ENCODE results near the gene TAS2R39. TPM values are rescaled to one million over a fixed set of nuclear protein-coding genes. Genes with fewer than 3 reads are reported as not detected.

The TAS2R39 gene
- total and polyA plus RNA-seq, 10 donors: not detected

GRCh38 chr7:143230602-143231457 lies 47.6 kb downstream of the TAS2R39 start:
- H3K9me3 ChIP-seq: peaks cover 0 to 7% (median 2%) of the 10 kb centered on the region in 8 donors
- H3K36me3 ChIP-seq: no peaks in the 10 kb centered on the region
- peaks cover 0 to 6% (median 0%) of the 10 kb centered on the region in 7 donors for H3K27me3 ChIP-seq (replicated peaks in 1 of 7)
- DNase-seq: no peak
- H3K27ac ChIP-seq: no peak overlapping the region
- H3K4me3 ChIP-seq: no peak overlapping the region
- intact Hi-C loops (cut with DNase I; ENCODE audit: low total_unique reads): no loop called here
- TF ChIP-seq CTCF (IDR thresholded peaks at IDR 0.05 in 8 of 11, conservative IDR thresholded peaks at IDR 0.05 in 3 of 11): no peak
- no peak for TF ChIP-seq POLR2AphosphoS5 (IDR thresholded peaks at IDR 0.05)
- TF ChIP-seq POLR2A (IDR thresholded peaks at IDR 0.05): no peak
- 94 to 99% (median 95%) methylated on average over 2 of the region's 2 CpGs for WGBS, 5 donors
- H3K4me1 ChIP-seq: peaks cover 0 to 5% (median 0%) of the 10 kb centered on the region in 6 donors

Small RNAs within 50 kb of the gene (small RNA-seq; reads per million reads assigned to genes)
- gene AC073342.3: 0 reads per million in 4 donors

Other genes with a start within 250 kb of the TAS2R39 start
- gene TRPV5, start 249.7 kb upstream of the TAS2R39 start, total RNA-seq: under 1 TPM in 1 of 7 donors, not detected in 6; 0.20 TPM
- under 1 TPM in 2 of 3 donors, not detected in 1; 0.02 to 0.03 TPM for gene TRPV5, start 249.7 kb upstream of the TAS2R39 start, polyA plus RNA-seq
- gene LLCFC1, start 243.9 kb upstream of the TAS2R39 start, total RNA-seq: not detected
- under 1 TPM in 1 of 3 donors, not detected in 2; 0.18 TPM for gene LLCFC1, start 243.9 kb upstream of the TAS2R39 start, polyA plus RNA-seq
- gene KEL, start 221.1 kb upstream of the TAS2R39 start, total RNA-seq: 10 to 100 TPM in 3 of 7 donors, 1 to 10 TPM in 4; 4.1 to 27.4 (median 10.0) TPM
- gene KEL, start 221.1 kb upstream of the TAS2R39 start, polyA plus RNA-seq: 1 to 10 TPM; 3.3 to 5.0 (median 4.7) TPM
- gene OR9A2, start 156.3 kb upstream of the TAS2R39 start, total RNA-seq: under 1 TPM in 1 of 7 donors, not detected in 6; 0.64 TPM
- not detected for gene OR9A2, start 156.3 kb upstream of the TAS2R39 start, polyA plus RNA-seq
- gene OR6V1, start 131.1 kb upstream of the TAS2R39 start, total RNA-seq: not detected
- not detected for gene OR6V1, start 131.1 kb upstream of the TAS2R39 start, polyA plus RNA-seq
- not detected for gene PIP, start 51.3 kb upstream of the TAS2R39 start, total RNA-seq
- gene PIP, start 51.3 kb upstream of the TAS2R39 start, polyA plus RNA-seq: not detected
- gene TAS2R40, start 38.6 kb downstream of the TAS2R39 start, total RNA-seq: not detected
- gene TAS2R40, start 38.6 kb downstream of the TAS2R39 start, polyA plus RNA-seq: not detected
- 100 to 1,000 TPM; 194 to 247 (median 231) TPM for gene GSTK1, start 80.0 kb downstream of the TAS2R39 start, total RNA-seq
- 100 to 1,000 TPM; 162 to 182 (median 178) TPM for gene GSTK1, start 80.0 kb downstream of the TAS2R39 start, polyA plus RNA-seq
- gene TMEM139, start 101.5 kb downstream of the TAS2R39 start, total RNA-seq: 1 to 10 TPM in 4 of 7 donors, under 1 TPM in 3; 0.60 to 2.0 (median 1.2) TPM
- 1 to 10 TPM in 1 of 3 donors, under 1 TPM in 2; 0.52 to 2.3 (median 0.70) TPM for gene TMEM139, start 101.5 kb downstream of the TAS2R39 start, polyA plus RNA-seq
- gene CASP2, start 104.9 kb downstream of the TAS2R39 start, total RNA-seq: 10 to 100 TPM; 32.7 to 51.0 (median 43.8) TPM
- gene CASP2, start 104.9 kb downstream of the TAS2R39 start, polyA plus RNA-seq: 10 to 100 TPM in 2 of 3 donors, 1 to 10 TPM in 1; 9.9 to 14.5 (median 12.2) TPM
- gene CLCN1, start 132.7 kb downstream of the TAS2R39 start, total RNA-seq: under 1 TPM in 4 of 7 donors, not detected in 3; 0.07 to 0.54 (median 0.26) TPM
- under 1 TPM; 0.06 to 0.08 (median 0.07) TPM for gene CLCN1, start 132.7 kb downstream of the TAS2R39 start, polyA plus RNA-seq
- gene FAM131B, start 179.3 kb downstream of the TAS2R39 start, total RNA-seq: 1 to 10 TPM in 1 of 7 donors, under 1 TPM in 6; 0.20 to 1.4 (median 0.74) TPM
- under 1 TPM; 0.04 to 0.10 (median 0.09) TPM for gene FAM131B, start 179.3 kb downstream of the TAS2R39 start, polyA plus RNA-seq
- gene ZYX, start 197.9 kb downstream of the TAS2R39 start, total RNA-seq: 100 to 1,000 TPM; 104 to 439 (median 211) TPM
- gene ZYX, start 197.9 kb downstream of the TAS2R39 start, polyA plus RNA-seq: 10 to 100 TPM; 50.3 to 95.6 (median 53.6) TPM
- gene EPHA1, start 225.4 kb downstream of the TAS2R39 start, total RNA-seq: 1 to 10 TPM; 1.3 to 4.5 (median 3.8) TPM
- 1 to 10 TPM in 2 of 3 donors, under 1 TPM in 1; 0.80 to 1.5 (median 1.1) TPM for gene EPHA1, start 225.4 kb downstream of the TAS2R39 start, polyA plus RNA-seq